GM12878 (cell line): ENCODE measurements around the gene KCNE4. TPM values are rescaled to one million over a fixed set of nuclear protein-coding genes. Genes with fewer than 3 reads are reported as not detected.

Source experiments
- ATAC-seq: fragments of 200-7000 bp; cut with Tn5 transposase; 3 replicates; pipeline ENCODE4 v1.9.1; 2020; ENCODE audit warnings: mild to moderate bottlenecking, moderate library complexity
- BruUV-seq: library from RNA; stranded (reverse); fragments of 400-500 nt; replicated peaks from 2 replicates; lab custom pipeline; 2021; lab: Mats Ljungman, UMichigan
- CTCF ChIA-PET: fragments of 300-600 bp; sonication (Branson Sonifier 250); formaldehyde crosslinking; extraction: SDS; loops from one replicate; lab custom pipeline; 2021; ENCODE audit warnings: inconsistent platforms; lab: Yijun Ruan, JAX
- POLR2A ChIA-PET: fragments of 350-600 bp; formaldehyde crosslinking; extraction: SDS; loops from one replicate; lab custom pipeline; 2021; ENCODE audit warnings: inconsistent platforms; lab: Charles Lee
- RAD21 ChIA-PET: fragments of 300-600 bp; sonication (Branson Sonifier 250); formaldehyde crosslinking; loops from one replicate; lab custom pipeline; 2023; ENCODE audit warnings: antibody characterized with exemption; ENCODE audit not compliant: unreplicated experiment; lab: Charles Lee
- SMC1A ChIA-PET: fragments of 300-600 bp; sonication (Branson Sonifier 250); formaldehyde crosslinking; loops from one replicate; lab custom pipeline; 2023; ENCODE audit not compliant: unreplicated experiment, uncharacterized antibody; lab: Charles Lee
- DNase-seq: peaks from one replicate; pipeline ENCODE4 v3.0.0-alpha.2; 2011; ENCODE audit warnings: low read depth, low spot score
- FAIRE-seq: peaks from 3 replicates; lab custom pipeline; 2011; peaks lifted over from hg19 to GRCh38; lab: Jason Lieb, UNC
- H2AFZ ChIP-seq: 2 replicates; pipeline ENCODE4 v1.6.0; 2011; ENCODE audit warnings: low read depth, low read length, control low read depth; ENCODE audit not compliant: control insufficient read depth
- H3K27ac ChIP-seq: 2 replicates; pipeline ENCODE4 v1.5.1; 2011; ENCODE audit warnings: control low read depth; ENCODE audit not compliant: control insufficient read depth, insufficient read depth
- H3K27me3 ChIP-seq, 2 experiments: replicated peaks in 1 of 2; 2 replicates each; pipeline versions ENCODE4 v1.6.0 to v1.6.1; 2011; ENCODE audit warnings: low read length in 1 of 2; ENCODE audit not compliant: control insufficient read depth in 2 of 2, insufficient read depth in 2 of 2
- H3K36me3 ChIP-seq, 2 experiments: 2 replicates each; pipeline ENCODE4 v1.5.1; 2011; ENCODE audit warnings: low read length in 1 of 2; ENCODE audit not compliant: control insufficient read depth in 2 of 2, insufficient read depth in 2 of 2
- H3K4me1 ChIP-seq: 2 replicates; pipeline ENCODE4 v1.6.1; 2011; ENCODE audit warnings: mild to moderate bottlenecking, low read length, moderate library complexity, mixed read lengths; ENCODE audit not compliant: control insufficient read depth, insufficient read depth
- H3K4me2 ChIP-seq: 2 replicates; pipeline ENCODE4 v1.6.0; 2011; ENCODE audit warnings: control low read depth; ENCODE audit not compliant: control insufficient read depth, insufficient read depth
- H3K4me3 ChIP-seq: fragments of 200-600 bp; sonication (generic); 2 replicates; pipeline ENCODE4 v1.5.1; 2016
- H3K79me2 ChIP-seq: 2 replicates; pipeline ENCODE4 v1.6.0; 2011; ENCODE audit warnings: low read length; ENCODE audit not compliant: control insufficient read depth, insufficient read depth
- H3K9ac ChIP-seq: 2 replicates; pipeline ENCODE4 v1.8.0; 2011; ENCODE audit warnings: low read length, control low read depth, mixed read lengths; ENCODE audit not compliant: control insufficient read depth, insufficient read depth
- H3K9me3 ChIP-seq: replicated peaks from 3 replicates; pipeline ENCODE4 v1.5.1; 2011; ENCODE audit warnings: mild to moderate bottlenecking, low read length; ENCODE audit not compliant: control insufficient read depth, insufficient read depth
- H4K20me1 ChIP-seq: 2 replicates; pipeline ENCODE4 v1.6.0; 2011; ENCODE audit not compliant: control insufficient read depth, insufficient read depth
- CBFB ChIP-seq: IDR thresholded peaks from 2 replicates; pipeline ENCODE4 v1.6.1; 2016; ENCODE audit warnings: antibody characterized with exemption, low read depth
- CBX3 ChIP-seq: fragments of 200-600 bp; sonication (generic); IDR thresholded peaks from 2 replicates; pipeline ENCODE4 v1.6.1; 2016; ENCODE audit warnings: low read depth, borderline replicate concordance
- EGR1 ChIP-seq, 2 experiments: IDR thresholded peaks; 1 replicate in 1 of 2; 2 replicates in 1 of 2; pipeline ENCODE4 v1.6.1; 2011 to 2012; ENCODE audit warnings: low read depth in 2 of 2, low read length in 2 of 2, borderline replicate concordance in 1 of 2, mild to moderate bottlenecking in 1 of 2, moderate library complexity in 1 of 2
- ESRRA ChIP-seq: IDR thresholded peaks from 2 replicates; pipeline ENCODE4 v1.6.1; 2012; ENCODE audit warnings: mild to moderate bottlenecking, low read length, improper control_type of control experiment
- FOXM1 ChIP-seq: IDR thresholded peaks from 2 replicates; pipeline ENCODE4 v1.6.1; 2012; ENCODE audit warnings: low read depth, mild to moderate bottlenecking, inconsistent platforms, low read length, moderate library complexity
- GATAD2B ChIP-seq: fragments of 450-650 bp; conservative IDR thresholded peaks from 2 replicates; pipeline ENCODE4 v1.6.1; 2017; ENCODE audit warnings: low read depth, mild to moderate bottlenecking, moderate library complexity
- IKZF1 ChIP-seq: fragments of 450-650 bp; conservative IDR thresholded peaks from 2 replicates; pipeline ENCODE4 v1.6.1; 2017; ENCODE audit warnings: antibody characterized with exemption, mild to moderate bottlenecking
- KDM1A ChIP-seq: fragments of 200-600 bp; sonication (generic); IDR thresholded peaks from 2 replicates; pipeline ENCODE4 v1.6.1; 2016; ENCODE audit warnings: borderline replicate concordance
- MEF2B ChIP-seq: fragments of 450-650 bp; IDR thresholded peaks from 2 replicates; pipeline ENCODE4 v1.6.1; 2018; ENCODE audit warnings: mild to moderate bottlenecking, moderate library complexity; ENCODE audit not compliant: partially characterized antibody, poor library complexity, severe bottlenecking
- PAX8 ChIP-seq: fragments of 450-650 bp; IDR thresholded peaks from 2 replicates; pipeline ENCODE4 v1.6.1; 2017; ENCODE audit warnings: mild to moderate bottlenecking, moderate library complexity
- REST ChIP-seq: IDR thresholded peaks from 2 replicates; pipeline ENCODE4 v1.6.1; 2012; ENCODE audit warnings: mild to moderate bottlenecking, low read depth, low read length
- SIN3A ChIP-seq: IDR thresholded peaks from 2 replicates; pipeline ENCODE4 v1.6.1; 2012; ENCODE audit warnings: low read depth, low read length, improper control_type of control experiment
- SMAD5 ChIP-seq: IDR thresholded peaks from 2 replicates; pipeline ENCODE4 v1.6.1; 2016; ENCODE audit warnings: antibody characterized with exemption, low read depth
- SMC3 ChIP-seq: IDR thresholded peaks from 2 replicates; pipeline ENCODE4 v1.6.1; 2011; ENCODE audit warnings: low read length, improper control_type of control experiment, borderline replicate concordance
- ZBTB40 ChIP-seq: fragments of 450-650 bp; IDR thresholded peaks from 2 replicates; pipeline ENCODE4 v1.6.1; 2016; ENCODE audit warnings: mild to moderate bottlenecking, moderate library complexity, borderline replicate concordance
- ZNF274 ChIP-seq: IDR thresholded peaks from one replicate; pipeline ENCODE4 v1.8.0; 2011; ENCODE audit not compliant: insufficient read length, insufficient read depth
- ZSCAN29 ChIP-seq: fragments of 450-650 bp; IDR thresholded peaks from 2 replicates; pipeline ENCODE4 v1.6.1; 2017; ENCODE audit warnings: mild to moderate bottlenecking, moderate library complexity
- ZZZ3 ChIP-seq: IDR thresholded peaks from 2 replicates; pipeline ENCODE4 v1.6.1; 2011; ENCODE audit warnings: low read depth; ENCODE audit not compliant: control insufficient read depth, insufficient read length
- WGBS: methylation state at CpG from one replicate; pipeline ENCODE4 v1.1.6; 2016; ENCODE audit warnings: low lambda C conversion rate; ENCODE audit not compliant: insufficient replicate concordance, insufficient coverage; ENCODE audit errors: missing lambda C conversion rate; 5-methylcytosine and 5-hydroxymethylcytosine counted together
- in situ Hi-C: fragments of 300-500 bp; cut with MboI; formaldehyde crosslinking; loops from 9 replicates; pipeline ENCODE4 v1.14.3; 2018; ENCODE audit warnings: mixed read lengths
- intact Hi-C: fragments of 100-400 bp; cut with micrococcal nuclease; formaldehyde crosslinking; loops from one replicate; pipeline ENCODE4 v1.14.2; 2022; ENCODE audit not compliant: unreplicated experiment
- polyA plus RNA-seq, 11 experiments: library from polyadenylated mRNA; depleted of rRNA in 4 of 11; unstranded in 6 of 11; stranded (reverse) in 5 of 11; fragments of >200 nt; fragmentation: Nextera tagmentation in 4 of 11; fragmentation: Illumina TruSeq in 1 of 11; extraction: Ambion mirVana in 4 of 11; extraction: Trizol in 1 of 11; gene quantifications; 1 replicate in 1 of 11; 2 replicates in 10 of 11; pipeline versions ENCODE4 v1.2.1 to v1.2.3, GENCODE V29; 2011 to 2016; ENCODE audit warnings: inconsistent platforms in 2 of 11, missing spikeins in 2 of 11, low read depth in 1 of 11
- total RNA-seq, 4 experiments: library from RNA; depleted of rRNA in 3 of 4; stranded (reverse); fragments of >200 nt in 3 of 4; fragmentation: Illumina TruSeq in 1 of 4; extraction: Trizol in 1 of 4; gene quantifications; 2 replicates each; pipeline versions ENCODE4 v1.2.1 to v1.2.3, GENCODE V29; 2013 to 2021

Gene KCNE4
- total and polyA plus RNA-seq, 10 of the 15 experiments (the other 5 are each of a cell fraction or from before 2014, with no cell fraction given) = 0.30 TPM; not detected in 9

- POLR2A ChIA-PET = no interaction called here
- no peak overlapping the region for H3K4me3 ChIP-seq
- FAIRE-seq = no peak
- no peak overlapping the region for H3K9ac ChIP-seq
- CTCF ChIA-PET = no interaction called here
- H4K20me1 ChIP-seq = no peaks in the 10 kb centered on the region
- intact Hi-C loops (no loop called here), in situ Hi-C loops (no loop called here)
- no peak for ATAC-seq
- SMC1A ChIA-PET = no interaction called here
- H3K27me3 ChIP-seq = no peaks in the 10 kb centered on the region
- H3K4me2 ChIP-seq = no peak overlapping the region
- H3K79me2 ChIP-seq = no peaks in the 10 kb centered on the region
- WGBS = 0% methylated on average over 3 of the region's 3 CpGs
- no peak overlapping the region for H2AFZ ChIP-seq
- H3K4me1 ChIP-seq = no peaks in the 10 kb centered on the region
- no peaks in the 10 kb centered on the region for H3K36me3 ChIP-seq
- BruUV-seq = no TSS peak
- TF ChIP-seq SMAD5 (no peak), ESRRA (no peak), IKZF1 (no peak), ZNF274 (no peak), CBX3 (no peak), MEF2B (no peak), SMC3 (no peak), ZZZ3 (no peak), ZBTB40 (no peak), FOXM1 (no peak), EGR1 (IDR thresholded peaks at IDR 0.05; ENCODE audit: borderline replicate concordance in 1 of 2, low read depth in 2 of 2, low read length in 2 of 2) (no peak), CBFB (no peak), PAX8 (no peak), REST (no peak), SIN3A (no peak), GATAD2B (no peak), KDM1A (no peak), ZSCAN29 (no peak)
- no peak for DNase-seq
- H3K9me3 ChIP-seq = no peaks in the 10 kb centered on the region
- RAD21 ChIA-PET = no interaction called here
- no peak overlapping the region for H3K27ac ChIP-seq
Observed at GRCh38 chr2:223040527-223040926, 11.5 kb upstream of the KCNE4 start.
